Hematopoietic multipotent progenitor cell (in vitro differentiated cells): Measurements from ENCODE around the gene NABP1. TPM values are rescaled to one million over a fixed set of nuclear protein-coding genes. Genes with fewer than 3 reads are reported as not detected.

ENCODE experiments used
- DNase-seq, 3 donors: peaks; one replicate each; pipeline ENCODE4 v3.0.0-alpha.2; 2011 to 2015; ENCODE audit warnings: low read depth in 2 of 3, low spot score in 2 of 3
- total RNA-seq: library from RNA; depleted of rRNA; stranded (reverse); fragments of >200 nt; gene quantifications from one replicate; pipeline ENCODE4 v1.2.3, GENCODE V29; 2012

Gene NABP1
- total RNA-seq, 1 donor: 10.5 TPM

- DNase-seq: no peak
Measured at GRCh38 chr2:191646163-191646902, 31.6 kb upstream of the NABP1 start.

GRCh38 chr2:191649519-191649918, 28.4 kb upstream of the NABP1 start:
- no peak for DNase-seq

- DNase-seq: no peak
Measured at GRCh38 chr2:191650896-191651773, 26.8 kb upstream of the NABP1 start.

- no peak for DNase-seq
Measured at GRCh38 chr2:191653667-191654391, 24.1 kb upstream of the NABP1 start.

GRCh38 chr2:191656391-191656790, 21.5 kb upstream of the NABP1 start:
- DNase-seq: no peak

- DNase-seq: no peak
Measured at GRCh38 chr2:191656792-191657191, 21.1 kb upstream of the NABP1 start.

- DNase-seq: no peak
Measured at GRCh38 chr2:191657977-191658376, 20.0 kb upstream of the NABP1 start.

- no peak for DNase-seq
Measured at GRCh38 chr2:191659198-191659597, 18.7 kb upstream of the NABP1 start.

GRCh38 chr2:191660575-191660974, 17.4 kb upstream of the NABP1 start:
- no peak for DNase-seq

GRCh38 chr2:191661097-191661924, 16.6 kb upstream of the NABP1 start:
- DNase-seq: no peak

GRCh38 chr2:191664823-191665677, 12.9 kb upstream of the NABP1 start:
- DNase-seq: no peak

- no peak for DNase-seq
Measured at GRCh38 chr2:191666226-191666625, 11.7 kb upstream of the NABP1 start.

GRCh38 chr2:191666732-191667131, 11.2 kb upstream of the NABP1 start:
- DNase-seq: peak in 1 of 3 donors; percentile 60

GRCh38 chr2:191670076-191670475, 7.9 kb upstream of the NABP1 start:
- DNase-seq: no peak

- DNase-seq: no peak
Measured at GRCh38 chr2:191670787-191671186, 7.1 kb upstream of the NABP1 start.

- DNase-seq: peak; percentile 45 to 97 (median 93)
Measured at GRCh38 chr2:191675807-191676721, 1.9 kb upstream of the NABP1 start.

GRCh38 chr2:191676790-191677645, 918 bp upstream of the NABP1 start:
- DNase-seq: peak in 2 of 3 donors; percentile 53 to 75
